Smooth muscle cell (in vitro differentiated cells): ENCODE data around the gene HFE. TPM values are rescaled to one million over a fixed set of nuclear protein-coding genes. Genes with fewer than 3 reads are reported as not detected.
"Not testable (repeated sequence)": the region's sequence is repeated elsewhere in the genome, so short reads cannot be mapped to it uniquely, and the experiment has no call there.

Source experiments
- DNase-seq: peaks from one replicate; lab custom pipeline; 2025; ENCODE audit not compliant: unreplicated experiment; lab: John Stamatoyannopoulos, UW
- H2AFZ ChIP-seq: fragments of 200-600 bp; sonication (generic); 2 replicates; pipeline ENCODE4 v1.6.0; 2016; ENCODE audit warnings: antibody characterized with exemption, low read depth, mild to moderate bottlenecking
- H3F3A ChIP-seq: fragments of 200-600 bp; sonication (generic); 2 replicates; pipeline ENCODE4 v1.6.0; 2017; ENCODE audit warnings: antibody characterized with exemption, low read depth
- H3K27ac ChIP-seq: fragments of 200-600 bp; sonication (generic); 2 replicates; pipeline ENCODE4 v1.5.1; 2016; ENCODE audit warnings: low read depth, mild to moderate bottlenecking
- H3K27me3 ChIP-seq: fragments of 200-600 bp; sonication (generic); 2 replicates; pipeline ENCODE4 v1.6.1; 2016; ENCODE audit warnings: low read depth, mild to moderate bottlenecking
- H3K36me3 ChIP-seq: fragments of 200-600 bp; sonication (generic); 2 replicates; pipeline ENCODE4 v1.5.1; 2016; ENCODE audit warnings: low read depth
- H3K4me1 ChIP-seq: fragments of 200-600 bp; sonication (generic); 2 replicates; pipeline ENCODE4 v1.5.1; 2016; ENCODE audit warnings: low read depth
- H3K4me2 ChIP-seq: fragments of 200-600 bp; sonication (generic); 2 replicates; pipeline ENCODE4 v1.6.0; 2016; ENCODE audit warnings: mild to moderate bottlenecking
- H3K4me3 ChIP-seq: fragments of 200-600 bp; sonication (generic); 2 replicates; pipeline ENCODE4 v1.5.1; 2016; ENCODE audit warnings: mild to moderate bottlenecking
- H3K79me2 ChIP-seq: fragments of 200-600 bp; sonication (generic); 2 replicates; pipeline ENCODE4 v1.6.0; 2016; ENCODE audit warnings: low read depth, mild to moderate bottlenecking
- H3K9ac ChIP-seq: fragments of 200-600 bp; sonication (generic); 2 replicates; pipeline ENCODE4 v1.6.0; 2016; ENCODE audit warnings: low read depth
- H3K9me3 ChIP-seq: fragments of 200-600 bp; sonication (generic); replicated peaks from 2 replicates; pipeline ENCODE4 v1.5.1; 2016; ENCODE audit warnings: low read depth
- H4K20me1 ChIP-seq: fragments of 200-600 bp; sonication (generic); 2 replicates; pipeline ENCODE4 v1.6.0; 2016; ENCODE audit warnings: low read depth
- CTCF ChIP-seq: fragments of 200-600 bp; sonication (generic); IDR thresholded peaks from 2 replicates; pipeline ENCODE4 v1.5.1; 2017; ENCODE audit warnings: borderline replicate concordance, mild to moderate bottlenecking, antibody characterized with exemption; ENCODE audit not compliant: insufficient read depth, poor library complexity, severe bottlenecking
- WGBS: methylation state at CpG from one replicate; pipeline ENCODE4 v1.1.7; 2016; ENCODE audit warnings: low lambda C conversion rate; 5-methylcytosine and 5-hydroxymethylcytosine counted together
- polyA plus RNA-seq: library from polyadenylated mRNA; unstranded; fragments of >200 nt; fragmentation: Nextera tagmentation; extraction: Ambion mirVana; gene quantifications from 2 replicates; pipeline ENCODE4 v1.2.1, GENCODE V29; 2016
- total RNA-seq: library from RNA; depleted of rRNA; stranded (reverse); fragments of >200 nt; gene quantifications from 2 replicates; pipeline ENCODE4 v1.2.3, GENCODE V29; 2014

Gene HFE
- total and polyA plus RNA-seq, 2 experiments from 2014 or later = 2.1 to 4.9 TPM

- peaks cover 10% of the 10 kb centered on the region for H3K4me1 ChIP-seq
- no peak overlapping the region for H3K4me3 ChIP-seq
- no peaks in the 10 kb centered on the region for H3K27me3 ChIP-seq
- H3K4me2 ChIP-seq = no peak overlapping the region
- H3K27ac ChIP-seq = no peak overlapping the region
- no peaks in the 10 kb centered on the region for H3K79me2 ChIP-seq
- H3K9me3 ChIP-seq = no peaks in the 10 kb centered on the region
- no peaks in the 10 kb centered on the region for H3K36me3 ChIP-seq
- 96% methylated on average over 40 of the region's 40 CpGs for WGBS
- no peak overlapping the region for H2AFZ ChIP-seq
- no peak overlapping the region for H3K9ac ChIP-seq
- no peaks in the 10 kb centered on the region for H4K20me1 ChIP-seq
- no peak for TF ChIP-seq CTCF
- DNase-seq = no peak
- H3F3A ChIP-seq = no peaks in the 10 kb centered on the region
Measured at GRCh38 chr6:26044140-26045064, 42.8 kb upstream of the HFE start.

- Histone ChIP-seq H3K9ac (no peak overlapping the region), H3K27ac (no peak overlapping the region), H3K4me3 (no peak overlapping the region), H3K27me3 (no peaks in the 10 kb centered on the region), H3F3A (no peaks in the 10 kb centered on the region), H3K9me3 (no peaks in the 10 kb centered on the region), H3K36me3 (no peaks in the 10 kb centered on the region), H4K20me1 (no peaks in the 10 kb centered on the region), H3K4me2 (no peak overlapping the region), H3K4me1 (peaks cover 10% of the 10 kb centered on the region), H3K79me2 (no peaks in the 10 kb centered on the region), H2AFZ (no peak overlapping the region)
- no peak for TF ChIP-seq CTCF
- no peak for DNase-seq
- WGBS = 98% methylated on average over 47 of the region's 47 CpGs
Measured at GRCh38 chr6:26045065-26045927, 41.9 kb upstream of the HFE start.

- no peak for DNase-seq
- H3K36me3 ChIP-seq = no peaks in the 10 kb centered on the region
- peaks cover 10% of the 10 kb centered on the region for H3K4me1 ChIP-seq
- TF ChIP-seq CTCF = no peak
- H3K4me2 ChIP-seq = no peak overlapping the region
- no peak overlapping the region for H2AFZ ChIP-seq
- H3K27me3 ChIP-seq = no peaks in the 10 kb centered on the region
- no peaks in the 10 kb centered on the region for H4K20me1 ChIP-seq
- no peaks in the 10 kb centered on the region for H3K79me2 ChIP-seq
- H3K9ac ChIP-seq = no peak overlapping the region
- no peaks in the 10 kb centered on the region for H3F3A ChIP-seq
- no peaks in the 10 kb centered on the region for H3K9me3 ChIP-seq
- 81% methylated on average over 5 of the region's 5 CpGs for WGBS
- H3K27ac ChIP-seq = no peak overlapping the region
- no peak overlapping the region for H3K4me3 ChIP-seq
Measured at GRCh38 chr6:26045928-26046368, 41.3 kb upstream of the HFE start.

- WGBS = 96% methylated on average over 12 of the region's 18 CpGs
- not testable (repeated sequence) for H3K9me3 ChIP-seq, H3K27me3 ChIP-seq, H3F3A ChIP-seq, H3K79me2 ChIP-seq, H3K36me3 ChIP-seq, H3K27ac ChIP-seq, H3K9ac ChIP-seq, H4K20me1 ChIP-seq, H3K4me2 ChIP-seq, H3K4me3 ChIP-seq, H2AFZ ChIP-seq, DNase-seq
- H3K4me1 ChIP-seq = peaks cover 10% of the 10 kb centered on the region
Measured at GRCh38 chr6:26047329-26047728, 39.9 kb upstream of the HFE start.
